Fibroblast of mammary gland (primary cell): ENCODE results near the gene PPP1R10.

Experiments
- DNase-seq: peaks from one replicate; pipeline ENCODE4 v3.0.0-alpha.2; 2010; ENCODE audit warnings: low read depth
- H3K4me3 ChIP-seq: 2 replicates; pipeline ENCODE4 v1.5.1; 2011; ENCODE audit warnings: low read depth, mild to moderate bottlenecking, low read length, moderate library complexity; ENCODE audit not compliant: control insufficient read depth
- TF ChIP-seq, protein P1 (sequence below): conservative IDR thresholded peaks from 2 replicates; pipeline ENCODE4 v1.5.1; 2011; ENCODE audit warnings: low read depth, low read length, inconsistent platforms; ENCODE audit not compliant: control insufficient read depth, insufficient read depth

The PPP1R10 gene

DNA sequence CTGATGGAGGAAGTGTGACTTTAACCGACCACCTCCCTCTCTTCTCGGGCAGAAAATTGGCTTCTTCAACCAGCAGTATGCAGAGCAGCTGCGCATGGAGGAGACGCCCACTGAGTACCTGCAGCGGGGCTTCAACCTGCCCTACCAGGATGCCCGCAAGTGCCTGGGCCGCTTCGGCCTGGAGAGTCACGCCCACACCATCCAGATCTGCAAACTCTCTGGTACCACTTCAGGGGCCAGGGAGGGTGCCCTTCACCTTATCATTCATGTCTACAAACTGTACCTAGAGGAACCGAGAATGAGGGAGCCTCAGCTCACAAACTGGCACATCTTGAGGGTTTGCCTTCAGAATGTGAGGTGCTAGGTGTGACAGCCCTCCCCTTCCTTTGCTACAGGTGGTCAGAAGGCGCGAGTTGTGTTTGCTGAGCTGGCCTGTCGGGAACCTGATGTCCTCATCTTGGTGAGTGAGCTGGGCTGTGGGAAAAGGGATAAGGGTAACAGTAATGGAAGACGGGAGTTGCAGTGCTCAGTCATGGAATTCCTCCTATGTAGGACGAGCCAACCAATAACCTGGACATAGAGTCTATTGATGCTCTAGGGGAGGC lies 27.2 kb downstream of the PPP1R10 start:
- TF ChIP-seq, protein P1, sequence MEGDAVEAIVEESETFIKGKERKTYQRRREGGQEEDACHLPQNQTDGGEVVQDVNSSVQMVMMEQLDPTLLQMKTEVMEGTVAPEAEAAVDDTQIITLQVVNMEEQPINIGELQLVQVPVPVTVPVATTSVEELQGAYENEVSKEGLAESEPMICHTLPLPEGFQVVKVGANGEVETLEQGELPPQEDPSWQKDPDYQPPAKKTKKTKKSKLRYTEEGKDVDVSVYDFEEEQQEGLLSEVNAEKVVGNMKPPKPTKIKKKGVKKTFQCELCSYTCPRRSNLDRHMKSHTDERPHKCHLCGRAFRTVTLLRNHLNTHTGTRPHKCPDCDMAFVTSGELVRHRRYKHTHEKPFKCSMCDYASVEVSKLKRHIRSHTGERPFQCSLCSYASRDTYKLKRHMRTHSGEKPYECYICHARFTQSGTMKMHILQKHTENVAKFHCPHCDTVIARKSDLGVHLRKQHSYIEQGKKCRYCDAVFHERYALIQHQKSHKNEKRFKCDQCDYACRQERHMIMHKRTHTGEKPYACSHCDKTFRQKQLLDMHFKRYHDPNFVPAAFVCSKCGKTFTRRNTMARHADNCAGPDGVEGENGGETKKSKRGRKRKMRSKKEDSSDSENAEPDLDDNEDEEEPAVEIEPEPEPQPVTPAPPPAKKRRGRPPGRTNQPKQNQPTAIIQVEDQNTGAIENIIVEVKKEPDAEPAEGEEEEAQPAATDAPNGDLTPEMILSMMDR, result no peak
- no peak for DNase-seq
- no peak overlapping the region for H3K4me3 ChIP-seq

DNA sequence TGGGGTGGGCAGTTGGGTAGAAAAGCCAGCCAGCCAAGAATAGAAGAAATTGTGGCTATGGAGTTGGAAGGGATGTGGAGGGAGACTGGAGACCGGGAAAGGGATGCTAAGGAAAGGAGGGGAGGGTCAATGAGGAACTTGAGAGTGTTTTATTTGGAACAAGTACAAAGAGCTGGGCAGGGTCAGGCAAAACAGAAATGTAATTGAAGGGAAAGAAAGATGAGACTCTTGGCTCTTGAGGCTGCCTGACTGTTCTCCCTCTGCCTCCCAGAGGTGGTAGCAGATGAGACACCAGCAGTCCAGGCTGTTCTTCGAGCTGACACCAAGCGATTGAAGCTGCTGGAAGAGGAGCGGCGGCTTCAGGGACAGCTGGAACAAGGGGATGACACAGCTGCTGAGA lies 33.1 kb downstream of the PPP1R10 start:
- H3K4me3 ChIP-seq, result no peak overlapping the region
- TF ChIP-seq, protein P1, result no peak
- DNase-seq, result no peak

DNA sequence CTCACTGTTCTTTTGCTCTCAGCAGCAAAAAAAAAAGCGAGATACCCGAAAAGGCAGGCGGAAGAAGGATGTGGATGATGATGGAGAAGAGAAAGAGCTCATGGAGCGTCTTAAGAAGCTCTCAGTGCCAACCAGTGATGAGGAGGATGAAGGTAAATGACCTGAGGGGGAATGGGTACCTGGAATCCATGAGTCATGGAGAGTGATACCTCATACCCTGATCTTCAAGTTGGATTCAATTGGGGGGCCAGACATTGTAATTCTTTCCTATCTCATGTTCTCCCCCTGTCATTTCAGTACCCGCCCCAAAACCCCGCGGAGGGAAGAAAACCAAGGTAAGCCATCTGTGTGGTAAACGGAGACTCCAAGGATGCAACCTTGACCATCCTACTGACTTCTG lies 39.0 kb downstream of the PPP1R10 start:
- TF ChIP-seq, protein P1, result no peak
- no peak for DNase-seq

DNA sequence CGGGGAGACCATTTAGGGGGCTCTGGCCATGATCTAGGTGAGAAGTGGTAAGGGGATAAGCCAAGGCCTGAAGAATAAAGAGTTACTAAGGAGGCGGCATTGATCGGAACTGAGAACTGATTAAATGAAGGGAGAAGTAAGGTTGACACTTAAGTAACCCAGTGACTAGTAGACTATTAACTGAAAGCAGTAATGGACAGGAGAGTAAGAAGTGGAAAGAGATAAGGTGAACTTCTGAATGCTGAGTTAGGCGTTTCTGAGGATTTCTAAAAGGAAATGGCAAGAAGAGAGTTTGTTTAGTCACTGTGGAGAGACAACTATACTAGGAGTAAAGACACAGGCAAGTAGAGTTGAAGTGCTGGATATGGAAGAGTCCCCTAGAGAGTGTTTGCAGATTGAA lies 43.9 kb downstream of the PPP1R10 start:
- no peak for DNase-seq
- TF ChIP-seq, protein P1, result no peak
- no peak overlapping the region for H3K4me3 ChIP-seq

More for the DNA sequence above, 39.0 kb downstream of the PPP1R10 start:
- no peak overlapping the region for H3K4me3 ChIP-seq

DNA sequence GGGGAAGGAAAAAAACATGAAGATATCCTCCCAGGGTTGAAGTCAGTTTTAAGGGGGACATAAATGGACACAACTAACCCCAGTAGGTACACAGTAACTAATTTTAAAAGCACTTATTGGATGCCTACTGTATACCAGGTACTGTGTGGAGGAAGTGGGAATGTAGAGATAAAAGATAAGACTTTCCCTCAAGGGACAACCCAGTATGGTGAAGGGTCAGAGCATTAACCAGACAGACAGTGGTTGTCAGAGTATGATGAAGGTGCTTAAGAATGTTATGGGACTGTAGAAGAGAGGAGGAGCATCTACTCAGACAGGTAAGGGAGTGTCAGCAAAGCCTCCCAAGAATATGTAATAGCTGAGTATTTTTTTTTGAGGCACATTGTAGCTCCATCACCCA lies 44.9 kb downstream of the PPP1R10 start:
- TF ChIP-seq, protein P1, result no peak
- peak overlapping the region; percentile 92 for H3K4me3 ChIP-seq
- DNase-seq, result no peak

DNA sequence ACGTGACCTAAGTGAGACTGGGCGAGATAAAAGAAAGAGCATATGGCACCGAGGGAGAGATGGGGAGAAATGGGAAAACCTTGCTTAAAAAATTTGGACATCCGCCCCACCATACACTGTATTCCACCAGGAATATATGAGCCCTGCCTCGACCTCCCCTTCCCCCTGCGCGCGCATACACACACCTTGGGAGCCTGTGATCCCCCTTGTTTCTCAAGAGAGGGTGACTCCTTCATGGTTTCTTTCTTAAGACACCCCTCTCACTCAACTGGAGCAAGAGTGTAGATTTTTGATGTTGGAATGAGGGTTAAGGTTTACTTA lies 45.3 kb downstream of the PPP1R10 start:
- TF ChIP-seq, protein P1, result no peak
- no peak for DNase-seq
- H3K4me3 ChIP-seq, result peak overlapping the region; percentile 92
